ENCODE results near the gene OR4D1. TPM values are rescaled to one million over a fixed set of nuclear protein-coding genes. Genes with fewer than 3 reads are reported as not detected.

Gene OR4D1
- total and polyA plus RNA-seq, 9 of the 15 experiments (the other 6 are each of a cell fraction or from before 2014, with no cell fraction given) = not detected

DNA sequence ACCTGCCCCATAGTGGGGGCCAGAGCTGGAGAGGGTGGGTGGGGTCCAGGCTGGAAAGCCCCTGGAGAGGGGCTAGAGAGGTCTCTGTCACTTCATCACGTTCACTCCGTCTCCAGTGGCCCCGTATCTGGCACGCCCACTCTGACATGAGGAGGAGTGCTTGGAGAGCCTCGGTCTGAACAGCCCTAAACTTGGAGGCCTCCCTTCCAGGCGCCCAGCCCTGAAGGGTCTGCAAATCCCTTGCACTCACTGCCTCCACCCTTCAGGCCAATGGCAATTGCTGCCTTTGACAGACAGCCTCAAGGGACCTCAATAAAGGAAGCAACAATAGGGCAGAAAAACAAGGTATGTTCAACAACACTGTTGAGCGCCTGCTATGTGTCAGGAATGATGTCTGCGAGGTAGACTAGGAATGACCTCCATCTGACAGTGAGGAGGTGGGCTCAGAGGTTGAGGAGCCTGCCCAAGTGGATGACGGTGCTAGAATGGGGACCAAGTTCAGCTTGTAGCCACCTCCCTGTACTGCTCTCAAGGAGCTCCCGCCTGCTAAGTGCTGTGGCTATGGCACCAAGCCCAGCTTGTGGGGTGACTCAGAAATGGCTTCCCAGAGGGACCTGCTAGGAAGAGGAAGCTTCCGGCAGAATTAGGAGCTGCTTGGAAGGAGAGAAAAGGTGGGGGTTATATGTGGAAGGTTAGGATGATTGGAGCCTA lies 41.4 kb downstream of the OR4D1 start (continued):
- 0 out of 2 replicates have a peak, but pooled peaks have one; percentile 27 for TF ChIP-seq ATF3 (IDR thresholded peaks at IDR 0.05)
- no peak for TF ChIP-seq ATF3 (CRISPR knock-in tag; conservative IDR thresholded peaks at IDR 0.05)
- TF ChIP-seq, protein P1, sequence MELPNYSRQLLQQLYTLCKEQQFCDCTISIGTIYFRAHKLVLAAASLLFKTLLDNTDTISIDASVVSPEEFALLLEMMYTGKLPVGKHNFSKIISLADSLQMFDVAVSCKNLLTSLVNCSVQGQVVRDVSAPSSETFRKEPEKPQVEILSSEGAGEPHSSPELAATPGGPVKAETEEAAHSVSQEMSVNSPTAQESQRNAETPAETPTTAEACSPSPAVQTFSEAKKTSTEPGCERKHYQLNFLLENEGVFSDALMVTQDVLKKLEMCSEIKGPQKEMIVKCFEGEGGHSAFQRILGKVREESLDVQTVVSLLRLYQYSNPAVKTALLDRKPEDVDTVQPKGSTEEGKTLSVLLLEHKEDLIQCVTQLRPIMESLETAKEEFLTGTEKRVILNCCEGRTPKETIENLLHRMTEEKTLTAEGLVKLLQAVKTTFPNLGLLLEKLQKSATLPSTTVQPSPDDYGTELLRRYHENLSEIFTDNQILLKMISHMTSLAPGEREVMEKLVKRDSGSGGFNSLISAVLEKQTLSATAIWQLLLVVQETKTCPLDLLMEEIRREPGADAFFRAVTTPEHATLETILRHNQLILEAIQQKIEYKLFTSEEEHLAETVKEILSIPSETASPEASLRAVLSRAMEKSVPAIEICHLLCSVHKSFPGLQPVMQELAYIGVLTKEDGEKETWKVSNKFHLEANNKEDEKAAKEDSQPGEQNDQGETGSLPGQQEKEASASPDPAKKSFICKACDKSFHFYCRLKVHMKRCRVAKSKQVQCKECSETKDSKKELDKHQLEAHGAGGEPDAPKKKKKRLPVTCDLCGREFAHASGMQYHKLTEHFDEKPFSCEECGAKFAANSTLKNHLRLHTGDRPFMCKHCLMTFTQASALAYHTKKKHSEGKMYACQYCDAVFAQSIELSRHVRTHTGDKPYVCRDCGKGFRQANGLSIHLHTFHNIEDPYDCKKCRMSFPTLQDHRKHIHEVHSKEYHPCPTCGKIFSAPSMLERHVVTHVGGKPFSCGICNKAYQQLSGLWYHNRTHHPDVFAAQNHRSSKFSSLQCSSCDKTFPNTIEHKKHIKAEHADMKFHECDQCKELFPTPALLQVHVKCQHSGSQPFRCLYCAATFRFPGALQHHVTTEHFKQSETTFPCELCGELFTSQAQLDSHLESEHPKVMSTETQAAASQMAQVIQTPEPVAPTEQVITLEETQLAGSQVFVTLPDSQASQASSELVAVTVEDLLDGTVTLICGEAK (IDR thresholded peaks at IDR 0.05) = no peak
- TF ChIP-seq, protein P1 (CRISPR knock-in tag; IDR thresholded peaks at IDR 0.05) = no peak
- TF ChIP-seq SIN3B (IDR thresholded peaks at IDR 0.05; ENCODE audit: low read depth) = no peak
- TF ChIP-seq E2F3 (CRISPR knock-in tag; IDR thresholded peaks at IDR 0.05) = peak; percentile 14; the same call in 1 of the 2 replicates
- TF ChIP-seq SRF (CRISPR knock-in tag; IDR thresholded peaks at IDR 0.05) = peak in 1 of 2 experiments; percentile 52; a peak in 1 of 4 replicates
- no peak for TF ChIP-seq ZNF274 (IDR thresholded peaks at IDR 0.05; ENCODE audit: borderline replicate concordance, low read depth, low read length)
- peak; percentile 83 for TF ChIP-seq FOSL1 (tag; conservative IDR thresholded peaks at IDR 0.05)
- no peak for TF ChIP-seq SMARCA5 (IDR thresholded peaks at IDR 0.05)
- TF ChIP-seq TBP (optimal IDR thresholded peaks at IDR 0.05; ENCODE audit: low read depth, low read length) = no peak
- TF ChIP-seq ID3 (CRISPR knock-in tag; IDR thresholded peaks at IDR 0.05) = no peak
- no peak for TF ChIP-seq ID3 (tag; IDR thresholded peaks at IDR 0.05)
- TF ChIP-seq ZNF589 (CRISPR knock-in tag; IDR thresholded peaks at IDR 0.05; ENCODE audit: low read depth) = 0 out of 2 replicates have a peak, but pooled peaks have one; percentile 39
- TF ChIP-seq, protein P2, sequence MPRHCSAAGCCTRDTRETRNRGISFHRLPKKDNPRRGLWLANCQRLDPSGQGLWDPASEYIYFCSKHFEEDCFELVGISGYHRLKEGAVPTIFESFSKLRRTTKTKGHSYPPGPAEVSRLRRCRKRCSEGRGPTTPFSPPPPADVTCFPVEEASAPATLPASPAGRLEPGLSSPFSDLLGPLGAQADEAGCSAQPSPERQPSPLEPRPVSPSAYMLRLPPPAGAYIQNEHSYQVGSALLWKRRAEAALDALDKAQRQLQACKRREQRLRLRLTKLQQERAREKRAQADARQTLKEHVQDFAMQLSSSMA (CRISPR knock-in tag; IDR thresholded peaks at IDR 0.05) = no peak
- TF ChIP-seq DPF2 (IDR thresholded peaks at IDR 0.05) = no peak
